Endometrial microvascular endothelial cells (primary cell): ENCODE measurements around the gene SUSD2. TPM values are rescaled to one million over a fixed set of nuclear protein-coding genes. Genes with fewer than 3 reads are reported as not detected.
"Not testable (repeated sequence)": the region's sequence is repeated elsewhere in the genome, so short reads cannot be mapped to it uniquely, and the experiment has no call there.

Source experiments
- in situ Hi-C: cut with HindIII; loops from 2 replicates; pipeline ENCODE4 v1.10.0; 2017; ENCODE audit warnings: low sequenced_read_pairs, low pct_unique_long_range_greater_than_20kb; ENCODE audit errors: inconsistent ontology term
- total RNA-seq: library from RNA; depleted of rRNA; stranded (reverse); fragments of >200 nt; gene quantifications from one replicate; pipeline ENCODE4 v1.2.3, GENCODE V29; 2015; ENCODE audit errors: inconsistent ontology term

SUSD2 gene
- total RNA-seq, 1 donor from 2014 or later, result 0.09 TPM

DNA sequence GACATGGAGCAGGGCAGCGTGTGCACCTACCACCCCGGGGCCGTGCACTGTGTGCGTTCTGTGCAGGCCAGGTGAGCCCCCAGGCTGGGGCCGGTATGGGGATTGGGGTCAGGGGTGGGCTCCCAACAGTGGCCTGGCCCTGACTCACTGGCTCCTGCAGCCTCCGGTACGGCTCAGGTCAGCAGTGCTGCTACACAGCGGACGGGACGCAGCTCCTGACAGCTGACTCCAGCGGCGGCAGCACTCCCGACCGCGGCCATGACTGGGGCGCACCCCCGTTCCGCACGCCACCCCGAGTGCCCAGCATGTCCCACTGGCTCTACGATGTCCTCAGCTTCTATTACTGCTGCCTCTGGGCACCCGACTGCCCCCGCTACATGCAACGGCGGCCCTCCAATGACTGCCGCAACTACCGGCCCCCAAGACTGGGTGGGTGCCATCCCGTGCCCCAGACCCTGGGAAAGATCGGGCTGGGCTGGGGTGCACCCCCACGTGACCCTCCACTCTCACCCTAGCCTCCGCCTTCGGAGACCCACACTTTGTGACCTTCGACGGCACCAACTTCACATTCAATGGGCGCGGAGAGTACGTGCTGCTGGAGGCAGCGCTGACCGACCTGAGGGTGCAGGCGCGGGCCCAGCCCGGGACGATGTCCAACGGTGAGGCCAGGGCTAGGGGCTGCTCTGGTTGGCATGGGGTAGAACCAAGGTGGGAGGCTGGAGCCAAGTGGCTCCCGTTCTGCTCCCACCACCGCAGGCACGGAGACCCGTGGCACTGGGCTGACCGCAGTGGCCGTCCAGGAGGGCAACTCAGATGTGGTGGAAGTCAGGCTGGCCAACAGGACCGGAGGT lies 4.4 kb downstream of the SUSD2 start:
- in situ Hi-C loops, result no loop called here

- in situ Hi-C loops, result no loop called here
These were observed 5.1 kb downstream of the SUSD2 start for GRCh38 chr22:24186352-24186740.

- in situ Hi-C loops, result no loop called here
These were observed 5.8 kb downstream of the SUSD2 start for GRCh38 chr22:24186892-24187670.

GRCh38 chr22:24187731-24188644 lies 6.7 kb downstream of the SUSD2 start:
- in situ Hi-C loops, result no loop called here

GRCh38 chr22:24188705-24189248 lies 7.5 kb downstream of the SUSD2 start:
- in situ Hi-C loops, result no loop called here

DNA sequence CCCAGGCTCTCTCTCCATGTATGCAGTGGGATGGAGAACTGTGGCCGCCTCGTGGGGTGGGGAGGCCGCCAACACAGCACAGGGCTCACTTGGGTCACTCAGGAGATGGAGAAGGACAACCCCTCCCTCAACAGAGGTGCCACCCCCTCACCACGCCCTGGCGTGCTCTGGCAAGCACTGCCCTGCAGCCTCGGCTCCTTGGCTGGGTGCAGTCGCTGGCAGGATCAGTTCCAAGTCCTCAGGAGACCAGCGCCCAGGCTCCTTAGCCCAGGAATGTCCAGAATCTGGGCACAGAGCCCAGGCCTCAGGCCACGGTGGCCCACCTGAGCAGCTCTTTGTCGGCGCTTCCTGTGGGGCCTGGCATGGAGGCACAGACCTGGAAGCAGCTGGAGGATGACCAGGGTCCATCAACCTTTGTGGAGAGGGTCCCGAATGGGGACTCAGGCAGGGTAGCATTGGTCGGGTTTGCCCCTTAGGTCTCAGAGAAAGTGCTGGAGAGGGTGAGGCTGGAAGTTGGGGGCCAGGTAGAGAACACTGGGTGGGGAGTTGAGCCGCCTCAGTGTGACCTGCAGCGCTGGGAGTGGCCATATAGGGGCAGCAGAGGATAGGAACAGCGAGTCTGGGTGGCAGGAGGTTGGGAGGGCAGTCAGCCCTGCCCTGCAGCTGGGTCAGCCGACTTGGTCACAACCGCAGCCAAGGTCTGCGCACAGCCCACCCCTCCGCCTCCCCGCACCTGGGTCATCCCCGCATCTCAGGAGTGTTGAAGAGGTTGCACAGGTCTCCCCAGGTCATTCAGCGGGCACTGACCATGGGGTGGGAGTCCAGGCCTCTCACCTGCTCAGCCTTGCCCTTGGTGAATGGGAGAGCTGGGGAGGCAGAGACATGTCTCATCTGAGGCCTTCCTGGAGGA lies 8.2 kb downstream of the SUSD2 start:
- in situ Hi-C loops, result no loop called here

DNA sequence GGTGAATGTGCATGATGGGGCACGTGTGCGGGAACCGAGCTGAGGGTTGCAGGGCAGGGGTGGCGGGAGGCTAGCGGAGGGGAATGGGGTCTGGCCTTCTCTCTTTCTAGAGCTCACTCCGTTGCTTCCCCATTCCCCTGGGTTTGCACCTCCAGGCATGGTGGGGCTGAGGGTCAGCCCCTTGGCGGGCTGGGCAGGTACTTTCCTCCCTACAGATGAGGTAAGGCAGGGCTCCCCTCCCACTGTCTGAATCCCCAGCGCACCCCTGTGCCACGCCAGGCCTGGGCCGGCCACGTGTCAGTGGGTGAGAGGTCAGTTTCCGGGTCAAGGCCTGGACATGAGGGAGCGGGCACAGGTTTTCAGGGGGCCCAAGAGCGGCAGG lies 8.9 kb downstream of the SUSD2 start:
- in situ Hi-C loops, result no loop called here

DNA sequence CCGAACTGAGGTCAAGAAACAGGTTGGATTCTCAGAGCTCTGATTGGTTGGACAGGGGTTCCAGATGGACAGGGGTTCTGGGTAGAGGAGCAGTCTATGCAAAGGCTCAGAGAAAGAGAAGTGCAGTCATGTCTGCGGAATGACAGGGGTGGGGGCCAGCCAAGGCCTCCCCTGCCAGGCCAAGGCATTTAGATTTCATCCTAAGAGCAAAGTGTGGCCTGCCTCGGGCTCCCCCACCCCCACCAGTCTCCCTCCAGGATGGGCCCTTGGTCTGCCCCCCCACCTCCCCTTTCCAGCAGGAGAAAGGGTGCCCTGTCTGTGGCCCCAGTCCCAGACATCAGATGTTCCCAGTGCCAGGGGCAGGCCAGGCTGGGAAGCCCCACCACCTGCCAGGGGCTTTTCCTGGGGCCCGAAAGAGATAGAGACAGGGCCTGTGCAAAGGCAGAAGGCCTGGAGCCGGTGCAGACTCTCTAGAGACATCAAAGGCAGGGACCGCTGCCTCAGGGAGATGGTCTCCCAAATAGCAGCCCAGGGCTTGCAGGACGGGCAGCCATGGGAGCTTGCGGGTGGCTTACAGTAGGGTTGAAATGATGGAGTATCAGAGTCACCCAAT lies 9.4 kb downstream of the SUSD2 start:
- in situ Hi-C loops, result no loop called here

DNA sequence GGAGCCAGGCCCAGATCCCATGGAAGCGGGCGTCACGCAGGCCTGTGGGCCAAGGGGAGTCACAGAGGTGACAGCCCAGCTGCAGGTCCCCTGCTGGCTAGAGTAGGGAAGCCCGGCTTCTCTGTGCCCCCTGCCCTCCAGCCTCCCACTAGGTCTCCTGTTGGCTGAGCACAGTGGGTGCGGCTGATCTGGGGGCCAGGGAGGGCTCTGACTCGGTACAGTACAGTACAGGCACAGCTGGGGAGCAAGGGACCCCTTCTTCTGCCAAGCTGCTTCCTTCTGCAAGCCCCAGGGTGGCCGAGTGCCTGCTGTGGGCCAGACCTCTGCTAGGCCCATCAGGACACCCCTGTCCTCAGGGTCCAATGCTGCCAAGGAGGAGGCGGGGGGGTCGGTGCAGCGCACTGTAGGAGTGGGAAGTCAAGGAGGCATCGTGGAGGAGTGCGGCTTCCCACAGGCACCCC lies 10.1 kb downstream of the SUSD2 start:
- in situ Hi-C loops, result no loop called here

- in situ Hi-C loops, result no loop called here
These were observed 10.6 kb downstream of the SUSD2 start for GRCh38 chr22:24191893-24192292.

DNA sequence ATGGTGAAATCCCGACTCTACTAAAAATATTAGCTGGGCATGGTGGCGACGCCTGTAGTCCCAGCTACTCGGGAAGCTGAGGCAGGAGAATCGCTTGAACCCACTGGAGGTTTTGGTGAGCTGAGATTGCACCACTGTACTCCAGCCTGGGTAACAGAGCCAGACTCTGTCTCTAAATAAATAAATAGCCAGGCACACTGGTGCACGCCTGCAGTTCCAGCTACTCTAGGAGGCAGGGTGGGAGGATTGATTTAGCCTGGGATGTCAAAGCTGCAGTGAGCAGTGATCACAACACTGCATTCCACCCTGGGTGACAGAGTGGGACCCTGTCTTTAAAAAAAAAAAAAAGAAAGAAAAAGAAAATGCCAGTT lies 17.4 kb downstream of the SUSD2 start:
- in situ Hi-C loops, result no loop called here

DNA sequence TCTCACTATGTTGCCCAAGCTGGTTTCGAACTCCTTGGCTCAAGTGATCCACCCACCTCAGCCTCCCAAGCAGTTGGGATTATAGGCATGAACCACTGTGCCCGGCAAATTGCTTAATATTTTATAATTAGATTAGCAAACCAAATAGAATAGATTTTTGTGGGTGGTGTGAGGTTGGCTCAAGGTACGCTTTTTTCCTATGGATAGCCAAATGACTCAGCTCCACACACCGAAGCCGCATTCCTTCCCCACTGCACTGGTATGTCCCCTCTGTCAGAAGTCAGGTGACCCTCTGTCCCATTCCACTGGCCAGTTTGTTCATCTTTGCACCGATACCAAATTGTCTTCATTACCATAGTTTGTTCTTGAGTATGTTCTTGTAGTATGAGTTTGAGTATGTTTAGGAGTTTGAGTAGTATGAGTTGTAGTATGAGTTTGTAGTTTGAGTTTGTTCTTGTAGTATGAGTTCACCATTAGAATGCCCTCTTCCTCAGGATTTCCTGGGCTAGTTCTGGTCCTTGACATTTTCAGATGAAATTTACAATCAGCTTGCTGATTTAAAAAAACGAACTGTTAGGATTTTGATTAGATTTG lies 19.4 kb downstream of the SUSD2 start:
- in situ Hi-C loops, result no loop called here

GRCh38 chr22:24201681-24202614 lies 20.7 kb downstream of the SUSD2 start:
- in situ Hi-C loops, result no loop called here

DNA sequence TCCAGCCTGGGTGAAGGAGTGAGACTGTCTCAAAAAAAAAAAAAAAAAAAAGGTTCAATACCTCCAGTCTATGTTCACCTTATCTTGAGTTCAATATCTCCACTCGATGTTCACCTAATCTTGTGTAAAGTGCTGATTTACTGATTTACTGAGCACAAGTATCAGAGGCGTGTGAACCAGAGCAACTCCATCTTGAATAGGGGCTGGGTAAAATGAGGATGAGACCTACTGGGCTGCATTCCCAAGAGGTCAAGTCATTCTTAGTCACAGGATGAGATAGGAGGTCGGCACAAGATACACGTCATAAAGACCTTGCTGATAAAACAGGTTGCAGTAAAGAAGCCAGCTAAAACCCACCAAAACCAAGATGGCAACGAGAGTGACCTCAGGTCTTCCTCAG lies 22.6 kb downstream of the SUSD2 start:
- in situ Hi-C loops, result not testable (repeated sequence)

GRCh38 chr22:24205438-24206195 lies 24.3 kb downstream of the SUSD2 start:
- in situ Hi-C loops, result no loop called here
